GM12891 (cell line): Measurements from ENCODE around the gene CPSF3.

Experiments used
- POLR2A ChIP-seq: IDR thresholded peaks from 2 replicates; pipeline ENCODE4 v1.6.1; 2011; ENCODE audit warnings: low read depth, low read length, control low read depth
- POLR2AphosphoS5 ChIP-seq: IDR thresholded peaks from 2 replicates; pipeline ENCODE4 v1.6.1; 2011; ENCODE audit warnings: low read depth, low read length, control low read depth

- TF ChIP-seq POLR2A = no peak
- TF ChIP-seq POLR2AphosphoS5 = no peak
Measured at GRCh38 chr2:9518780-9519179, 95.3 kb downstream of the CPSF3 start.
